ENCODE results near the gene STAT5A. TPM values are rescaled to one million over a fixed set of nuclear protein-coding genes. Genes with fewer than 3 reads are reported as not detected.

Gene STAT5A
- total RNA-seq, 2 donors from 2014 or later: 3.5 to 4.8 TPM

DNA sequence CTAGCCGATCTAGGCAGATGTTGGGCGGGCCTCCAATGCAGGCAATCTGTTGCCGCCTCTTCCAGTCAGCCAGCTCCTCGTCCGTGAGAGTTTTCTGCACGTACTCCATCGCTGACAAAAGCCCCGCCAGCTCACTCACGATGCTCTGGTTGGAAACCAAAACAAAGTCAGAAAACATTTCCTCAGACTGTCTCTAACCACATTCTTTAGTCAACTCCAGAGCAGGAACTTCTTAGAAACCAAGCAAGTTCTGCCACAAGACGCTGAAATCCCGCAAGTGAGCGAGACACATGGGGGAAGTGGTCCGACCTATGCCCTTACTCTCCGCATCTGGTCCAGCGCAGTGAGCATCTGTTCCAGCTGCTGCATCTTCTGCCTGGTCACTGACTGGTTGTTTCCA is 49.1 kb downstream of the STAT5A start:
- H3K36me3 Mint-ChIP-seq (ENCODE audit: low read depth): peaks cover 45% of the 10 kb centered on the region

DNA sequence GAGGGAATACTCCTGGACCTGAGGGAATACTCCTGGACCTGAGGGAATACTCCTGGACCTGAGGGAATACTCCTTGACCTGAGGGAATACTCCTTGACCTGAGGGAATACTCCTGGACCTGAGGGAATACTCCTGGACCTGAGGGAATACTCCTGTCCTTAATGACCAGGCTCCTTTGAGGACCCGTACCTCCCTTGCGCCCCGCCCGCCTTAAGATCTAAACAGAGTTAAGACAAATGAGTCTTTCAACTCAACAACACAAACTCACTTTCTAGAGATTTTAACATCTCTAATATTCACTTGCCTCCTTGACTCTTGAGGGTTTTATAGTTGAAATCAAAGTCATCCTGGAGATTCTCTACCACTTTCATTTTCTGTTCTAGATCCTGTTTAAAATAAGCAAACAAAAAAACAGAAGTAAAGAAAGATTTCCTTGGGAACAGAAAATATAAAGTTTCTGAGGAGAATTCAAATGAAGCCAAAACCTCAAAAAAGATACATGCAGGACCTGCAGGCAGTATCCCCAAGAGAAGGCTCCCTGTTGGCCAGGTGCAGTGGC is 50.2 kb downstream of the STAT5A start:
- no peaks in the 10 kb centered on the region for H3K27me3 ChIP-seq (ENCODE audit: control insufficient read depth, insufficient read depth, low read length, poor library complexity, severe bottlenecking)
- no peak overlapping the region for H3K9ac ChIP-seq (ENCODE audit: extremely low read depth, low read length, poor library complexity, severe bottlenecking)
- no peaks in the 10 kb centered on the region for H3K4me1 ChIP-seq (ENCODE audit: control insufficient read depth, insufficient read depth, low read length)
- no peaks in the 10 kb centered on the region for H3K9me3 ChIP-seq (ENCODE audit: control insufficient read depth, low read length)
- Mint-ChIP-seq H3K9me3 (no peaks in the 10 kb centered on the region), H3K27ac (no peak overlapping the region), H3K27me3 (ENCODE audit: insufficient read depth) (no peaks in the 10 kb centered on the region), H3K4me3 (no peak overlapping the region), H3K36me3 (ENCODE audit: low read depth) (peaks cover 40% of the 10 kb centered on the region), H3K4me1 (no peaks in the 10 kb centered on the region)
- no peak for DNase-seq
- no peak overlapping the region for H3K27ac ChIP-seq (ENCODE audit: low read depth, low read length)
- H3K4me3 ChIP-seq (ENCODE audit: low read length): no peak overlapping the region
- H3K36me3 ChIP-seq (ENCODE audit: control insufficient read depth, insufficient read depth, low read length): no peaks in the 10 kb centered on the region
- WGBS, 2 experiments (ENCODE audit: insufficient coverage in 1 of 2, insufficient read length in 1 of 2): 94 to 100% methylated on average over 4 of the region's 4 CpGs
- TF ChIP-seq, protein P1, sequence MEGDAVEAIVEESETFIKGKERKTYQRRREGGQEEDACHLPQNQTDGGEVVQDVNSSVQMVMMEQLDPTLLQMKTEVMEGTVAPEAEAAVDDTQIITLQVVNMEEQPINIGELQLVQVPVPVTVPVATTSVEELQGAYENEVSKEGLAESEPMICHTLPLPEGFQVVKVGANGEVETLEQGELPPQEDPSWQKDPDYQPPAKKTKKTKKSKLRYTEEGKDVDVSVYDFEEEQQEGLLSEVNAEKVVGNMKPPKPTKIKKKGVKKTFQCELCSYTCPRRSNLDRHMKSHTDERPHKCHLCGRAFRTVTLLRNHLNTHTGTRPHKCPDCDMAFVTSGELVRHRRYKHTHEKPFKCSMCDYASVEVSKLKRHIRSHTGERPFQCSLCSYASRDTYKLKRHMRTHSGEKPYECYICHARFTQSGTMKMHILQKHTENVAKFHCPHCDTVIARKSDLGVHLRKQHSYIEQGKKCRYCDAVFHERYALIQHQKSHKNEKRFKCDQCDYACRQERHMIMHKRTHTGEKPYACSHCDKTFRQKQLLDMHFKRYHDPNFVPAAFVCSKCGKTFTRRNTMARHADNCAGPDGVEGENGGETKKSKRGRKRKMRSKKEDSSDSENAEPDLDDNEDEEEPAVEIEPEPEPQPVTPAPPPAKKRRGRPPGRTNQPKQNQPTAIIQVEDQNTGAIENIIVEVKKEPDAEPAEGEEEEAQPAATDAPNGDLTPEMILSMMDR (conservative IDR thresholded peaks at IDR 0.05): no peak

More for the DNA sequence above, 49.1 kb downstream of the STAT5A start:
- Histone ChIP-seq H3K27me3 (ENCODE audit: control insufficient read depth, insufficient read depth, low read length, poor library complexity, severe bottlenecking) (no peaks in the 10 kb centered on the region), H3K4me3 (ENCODE audit: low read length) (no peak overlapping the region), H3K4me1 (ENCODE audit: control insufficient read depth, insufficient read depth, low read length) (no peaks in the 10 kb centered on the region), H3K36me3 (ENCODE audit: control insufficient read depth, insufficient read depth, low read length) (no peaks in the 10 kb centered on the region), H3K27ac (ENCODE audit: low read depth, low read length) (no peak overlapping the region), H3K9me3 (ENCODE audit: control insufficient read depth, low read length) (no peaks in the 10 kb centered on the region), H3K9ac (ENCODE audit: extremely low read depth, low read length, poor library complexity, severe bottlenecking) (no peak overlapping the region)
- Mint-ChIP-seq H3K4me1 (no peaks in the 10 kb centered on the region), H3K27me3 (ENCODE audit: insufficient read depth) (no peaks in the 10 kb centered on the region), H3K27ac (no peak overlapping the region), H3K9me3 (no peaks in the 10 kb centered on the region), H3K4me3 (no peak overlapping the region)
- DNase-seq: no peak
- TF ChIP-seq, protein P1 (conservative IDR thresholded peaks at IDR 0.05): no peak
- WGBS, 2 experiments (ENCODE audit: insufficient coverage in 1 of 2, insufficient read length in 1 of 2): 92 to 97% methylated on average over 15 of the region's 15 CpGs

DNA sequence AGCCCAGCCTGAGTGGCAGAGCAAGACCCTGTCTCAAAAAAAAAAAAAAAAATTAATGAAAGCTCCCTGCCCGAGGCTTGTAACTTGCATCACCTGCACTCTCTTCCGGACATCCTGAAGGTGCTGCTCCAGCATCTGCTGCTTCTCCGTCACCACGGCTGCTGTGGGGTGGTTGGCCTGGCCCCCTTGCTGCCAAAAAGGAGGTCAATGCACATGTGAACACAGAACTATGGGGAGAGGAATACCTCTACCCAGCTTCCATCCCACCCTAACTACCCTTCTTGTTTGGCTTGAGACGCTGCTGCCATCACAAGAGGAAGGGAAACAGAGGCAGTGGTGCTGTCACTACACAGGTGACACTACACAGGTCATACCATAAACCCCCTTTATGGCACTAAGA is 50.9 kb downstream of the STAT5A start:
- H3K36me3 Mint-ChIP-seq (ENCODE audit: low read depth): peaks cover 41% of the 10 kb centered on the region
- WGBS, 2 experiments (ENCODE audit: insufficient coverage in 1 of 2, insufficient read length in 1 of 2): 80 to 95% methylated on average over 1 to 5 of the region's 5 CpGs
- no peak for DNase-seq
- H3K4me3 Mint-ChIP-seq: no peak overlapping the region
- TF ChIP-seq, protein P1 (conservative IDR thresholded peaks at IDR 0.05): no peak
- Histone ChIP-seq H3K4me3 (ENCODE audit: low read length) (no peak overlapping the region), H3K4me1 (ENCODE audit: control insufficient read depth, insufficient read depth, low read length) (no peaks in the 10 kb centered on the region), H3K9me3 (ENCODE audit: control insufficient read depth, low read length) (no peaks in the 10 kb centered on the region), H3K36me3 (ENCODE audit: control insufficient read depth, insufficient read depth, low read length) (no peaks in the 10 kb centered on the region), H3K27me3 (ENCODE audit: control insufficient read depth, insufficient read depth, low read length, poor library complexity, severe bottlenecking) (no peaks in the 10 kb centered on the region), H3K9ac (ENCODE audit: extremely low read depth, low read length, poor library complexity, severe bottlenecking) (no peak overlapping the region), H3K27ac (ENCODE audit: low read depth, low read length) (no peak overlapping the region)
- no peaks in the 10 kb centered on the region for H3K4me1 Mint-ChIP-seq
- H3K27ac Mint-ChIP-seq: no peak overlapping the region
- no peaks in the 10 kb centered on the region for H3K9me3 Mint-ChIP-seq
- no peaks in the 10 kb centered on the region for H3K27me3 Mint-ChIP-seq (ENCODE audit: insufficient read depth)

All from endodermal cell (in vitro differentiated cells).